IPS-20b (cell line): ENCODE results near the gene COL11A2.

Experiments used
- H3K27ac ChIP-seq: one replicate; pipeline ENCODE4 v1.5.1; 2013; ENCODE audit warnings: low read length
- H3K27me3 ChIP-seq: 2 replicates; pipeline ENCODE4 v1.6.1; 2013; ENCODE audit warnings: mild to moderate bottlenecking, low read length, inconsistent platforms; ENCODE audit not compliant: insufficient read depth
- H3K36me3 ChIP-seq: 2 replicates; pipeline ENCODE4 v1.6.1; 2013; ENCODE audit warnings: low read depth, mild to moderate bottlenecking, inconsistent platforms, low read length, moderate library complexity; ENCODE audit not compliant: insufficient read depth
- H3K4me1 ChIP-seq: 2 replicates; pipeline ENCODE4 v1.6.1; 2013; ENCODE audit warnings: mild to moderate bottlenecking, control low read depth, inconsistent platforms, low read length, moderate library complexity; ENCODE audit not compliant: insufficient read depth
- H3K4me3 ChIP-seq: 2 replicates; pipeline ENCODE4 v1.5.1; 2013; ENCODE audit warnings: mild to moderate bottlenecking, low read length, inconsistent platforms
- H3K9ac ChIP-seq: 2 replicates; pipeline ENCODE4 v1.6.1; 2013; ENCODE audit warnings: low read depth, mild to moderate bottlenecking, inconsistent platforms, low read length, moderate library complexity
- H3K9me3 ChIP-seq: 2 replicates; pipeline ENCODE4 v1.6.1; 2013; ENCODE audit warnings: mild to moderate bottlenecking, low read depth, low read length, inconsistent platforms; ENCODE audit not compliant: insufficient read depth

The COL11A2 gene

DNA sequence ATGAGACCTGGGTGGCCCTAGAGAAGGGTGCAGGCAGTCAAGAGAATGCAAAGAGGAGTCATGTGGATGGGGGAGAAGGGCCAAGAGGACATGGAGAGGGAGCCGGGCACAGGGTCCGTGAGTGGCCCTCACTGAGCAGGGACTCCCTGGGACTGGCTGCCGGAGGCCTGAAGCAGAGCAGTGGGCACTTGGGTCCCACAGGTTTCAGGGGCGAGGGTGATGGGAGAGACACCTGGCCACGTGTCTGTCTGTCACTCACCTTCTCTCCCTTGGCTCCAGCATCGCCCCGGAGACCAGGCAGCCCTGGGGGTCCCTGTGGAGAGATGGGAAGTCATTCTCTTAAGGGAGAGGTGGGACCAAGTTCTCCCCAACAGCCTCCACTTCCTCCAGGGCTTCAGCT, 25.5 kb downstream of the COL11A2 start:
- Histone ChIP-seq H3K9me3 (no peaks in the 10 kb centered on the region), H3K9ac (no peak overlapping the region), H3K4me1 (no peaks in the 10 kb centered on the region), H3K27ac (no peak overlapping the region), H3K36me3 (no peaks in the 10 kb centered on the region), H3K27me3 (peaks cover 10% of the 10 kb centered on the region), H3K4me3 (no peak overlapping the region)

DNA sequence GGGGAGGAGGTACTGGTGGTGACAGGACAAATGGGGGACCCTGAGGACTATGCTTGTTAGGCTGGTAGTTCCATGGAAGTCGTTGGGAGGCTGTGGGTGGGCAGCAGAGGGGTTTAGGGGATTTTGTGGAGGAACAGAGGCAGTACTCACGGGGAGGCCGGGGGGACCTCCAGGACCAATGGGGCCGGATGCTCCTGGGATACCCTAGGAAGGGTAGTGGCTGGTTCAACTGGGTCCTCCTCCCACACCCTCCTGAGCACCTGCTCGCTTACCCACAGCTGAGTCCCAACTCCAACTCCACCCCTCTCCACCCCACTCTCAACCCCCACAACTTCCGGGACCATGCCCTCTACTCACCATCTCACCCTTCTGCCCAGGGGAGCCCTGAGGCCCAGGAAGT, 25.9 kb downstream of the COL11A2 start:
- H3K9ac ChIP-seq, result no peak overlapping the region
- no peaks in the 10 kb centered on the region for H3K4me1 ChIP-seq
- no peak overlapping the region for H3K27ac ChIP-seq

DNA sequence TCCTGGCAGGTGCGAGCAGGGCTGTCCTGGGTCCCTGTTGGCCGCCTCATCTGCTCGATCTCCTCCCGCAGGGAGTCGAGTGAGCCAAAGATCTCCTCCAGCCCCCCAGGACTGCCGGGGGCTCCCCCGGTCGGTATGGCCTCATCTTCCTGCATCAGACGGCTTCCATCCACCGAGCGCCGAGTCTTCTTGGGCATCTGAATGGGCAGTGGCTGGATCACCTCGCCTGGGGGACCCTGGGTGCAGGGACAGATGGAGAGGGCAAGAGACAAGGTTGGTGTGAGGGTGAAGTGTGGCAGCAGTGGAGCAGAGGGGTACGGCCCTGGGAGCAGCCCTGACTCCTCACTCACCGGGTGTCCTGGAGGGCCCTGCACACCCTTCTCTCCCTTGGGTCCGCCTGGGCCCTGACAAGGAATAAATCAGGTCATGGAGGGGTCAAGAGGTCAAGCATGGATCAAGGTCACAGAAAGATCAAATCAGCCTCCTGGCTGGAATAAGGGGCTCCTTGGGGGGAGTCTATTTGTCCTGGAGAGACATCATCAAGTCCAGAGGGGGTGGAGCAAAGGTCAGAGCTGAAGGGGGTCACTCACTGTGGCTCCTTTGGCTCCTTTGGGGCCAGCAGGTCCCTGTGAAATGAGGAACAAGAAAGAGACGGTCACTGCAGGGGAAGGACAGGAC, 26.5 kb downstream of the COL11A2 start:
- Histone ChIP-seq H3K36me3 (no peaks in the 10 kb centered on the region), H3K9ac (no peak overlapping the region), H3K27ac (no peak overlapping the region), H3K9me3 (no peaks in the 10 kb centered on the region), H3K4me3 (no peak overlapping the region), H3K4me1 (no peaks in the 10 kb centered on the region), H3K27me3 (peaks cover 19% of the 10 kb centered on the region)

More for the DNA sequence above, 25.9 kb downstream of the COL11A2 start:
- no peaks in the 10 kb centered on the region for H3K36me3 ChIP-seq
- H3K9me3 ChIP-seq, result no peaks in the 10 kb centered on the region
- H3K4me3 ChIP-seq, result no peak overlapping the region
- H3K27me3 ChIP-seq, result peaks cover 13% of the 10 kb centered on the region

DNA sequence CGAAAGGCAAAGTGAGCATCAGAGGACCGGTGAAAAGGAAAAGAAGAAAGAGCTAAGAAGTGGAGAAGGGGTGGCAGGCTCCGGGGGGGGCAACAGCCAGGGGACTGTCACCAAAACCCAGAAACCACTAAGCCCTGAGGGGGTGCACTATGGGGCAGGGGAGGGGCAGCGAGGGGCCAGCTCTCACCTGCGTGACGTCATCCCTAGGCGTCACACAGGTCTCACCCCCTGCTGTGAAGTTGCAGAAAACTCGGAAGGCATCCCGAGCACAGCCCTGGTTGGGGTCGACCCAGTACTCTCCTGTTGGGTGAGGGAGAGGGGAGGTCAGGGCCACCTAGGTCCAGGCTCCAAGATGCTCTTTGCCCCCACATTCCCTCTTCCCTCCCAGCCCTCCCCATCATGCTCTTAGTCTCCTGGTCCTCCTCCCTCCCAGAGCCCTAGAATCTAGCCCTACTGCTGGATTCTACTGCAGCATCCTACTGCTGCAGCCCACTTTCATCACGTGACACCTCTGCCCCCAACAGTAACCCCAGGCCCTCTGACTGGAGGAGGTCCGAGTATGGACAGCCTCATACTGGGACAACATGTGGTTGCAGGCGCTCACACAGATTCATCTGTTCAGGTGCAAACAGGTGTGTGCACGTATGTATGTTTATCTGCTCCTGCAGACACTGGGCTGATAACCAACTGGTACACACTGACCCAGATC, 27.4 kb downstream of the COL11A2 start:
- Histone ChIP-seq H3K4me1 (no peaks in the 10 kb centered on the region), H3K27ac (no peak overlapping the region), H3K9ac (no peak overlapping the region), H3K36me3 (no peaks in the 10 kb centered on the region), H3K4me3 (no peak overlapping the region), H3K9me3 (no peaks in the 10 kb centered on the region), H3K27me3 (peaks cover 19% of the 10 kb centered on the region)

DNA sequence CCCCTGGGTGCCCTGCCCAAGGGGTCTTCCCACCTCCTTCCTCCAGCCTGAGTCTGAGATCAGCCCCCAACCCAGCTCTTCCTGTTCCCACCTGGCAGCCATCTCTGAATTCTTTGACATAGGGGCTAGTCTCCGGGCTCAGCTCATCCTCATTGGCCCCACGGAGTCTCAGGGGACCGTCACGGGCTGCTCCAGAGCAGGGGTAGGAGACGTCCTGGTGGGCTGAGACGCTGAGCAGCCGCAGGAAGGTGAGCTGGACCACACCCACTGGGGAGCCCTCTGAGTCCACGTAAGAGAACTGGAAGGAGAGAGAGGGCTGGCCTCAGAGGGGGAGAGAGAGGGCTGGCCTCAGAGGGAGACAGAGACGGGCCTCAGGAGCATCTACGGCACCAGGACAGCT, 28.1 kb downstream of the COL11A2 start:
- H3K4me1 ChIP-seq, result no peaks in the 10 kb centered on the region
- no peaks in the 10 kb centered on the region for H3K36me3 ChIP-seq
- peaks cover 19% of the 10 kb centered on the region for H3K27me3 ChIP-seq
- no peak overlapping the region for H3K9ac ChIP-seq
- no peaks in the 10 kb centered on the region for H3K9me3 ChIP-seq
- no peak overlapping the region for H3K4me3 ChIP-seq
- no peak overlapping the region for H3K27ac ChIP-seq

DNA sequence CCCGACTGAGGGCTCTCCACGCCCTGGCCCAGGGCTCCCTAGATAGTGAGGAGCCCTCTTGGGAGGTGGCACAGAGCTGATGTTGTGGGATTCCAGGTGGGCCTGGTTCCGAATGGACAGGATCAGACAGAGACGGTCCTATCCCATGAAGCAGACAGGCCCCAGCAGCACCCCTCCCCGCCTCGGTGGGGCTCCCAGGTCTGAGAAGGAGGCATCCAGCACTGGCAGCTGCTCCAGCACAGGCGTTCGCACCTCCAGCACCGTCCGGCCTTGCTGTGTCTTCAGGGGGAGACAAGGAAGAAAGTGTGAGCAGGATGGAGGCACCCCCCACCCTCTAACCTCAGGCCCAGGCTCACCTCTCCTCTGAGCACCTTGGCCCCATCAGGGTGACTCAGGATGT, 28.7 kb downstream of the COL11A2 start:
- Histone ChIP-seq H3K4me3 (no peak overlapping the region), H3K9me3 (no peaks in the 10 kb centered on the region), H3K4me1 (no peaks in the 10 kb centered on the region), H3K27me3 (peaks cover 19% of the 10 kb centered on the region), H3K9ac (no peak overlapping the region), H3K27ac (no peak overlapping the region), H3K36me3 (no peaks in the 10 kb centered on the region)

DNA sequence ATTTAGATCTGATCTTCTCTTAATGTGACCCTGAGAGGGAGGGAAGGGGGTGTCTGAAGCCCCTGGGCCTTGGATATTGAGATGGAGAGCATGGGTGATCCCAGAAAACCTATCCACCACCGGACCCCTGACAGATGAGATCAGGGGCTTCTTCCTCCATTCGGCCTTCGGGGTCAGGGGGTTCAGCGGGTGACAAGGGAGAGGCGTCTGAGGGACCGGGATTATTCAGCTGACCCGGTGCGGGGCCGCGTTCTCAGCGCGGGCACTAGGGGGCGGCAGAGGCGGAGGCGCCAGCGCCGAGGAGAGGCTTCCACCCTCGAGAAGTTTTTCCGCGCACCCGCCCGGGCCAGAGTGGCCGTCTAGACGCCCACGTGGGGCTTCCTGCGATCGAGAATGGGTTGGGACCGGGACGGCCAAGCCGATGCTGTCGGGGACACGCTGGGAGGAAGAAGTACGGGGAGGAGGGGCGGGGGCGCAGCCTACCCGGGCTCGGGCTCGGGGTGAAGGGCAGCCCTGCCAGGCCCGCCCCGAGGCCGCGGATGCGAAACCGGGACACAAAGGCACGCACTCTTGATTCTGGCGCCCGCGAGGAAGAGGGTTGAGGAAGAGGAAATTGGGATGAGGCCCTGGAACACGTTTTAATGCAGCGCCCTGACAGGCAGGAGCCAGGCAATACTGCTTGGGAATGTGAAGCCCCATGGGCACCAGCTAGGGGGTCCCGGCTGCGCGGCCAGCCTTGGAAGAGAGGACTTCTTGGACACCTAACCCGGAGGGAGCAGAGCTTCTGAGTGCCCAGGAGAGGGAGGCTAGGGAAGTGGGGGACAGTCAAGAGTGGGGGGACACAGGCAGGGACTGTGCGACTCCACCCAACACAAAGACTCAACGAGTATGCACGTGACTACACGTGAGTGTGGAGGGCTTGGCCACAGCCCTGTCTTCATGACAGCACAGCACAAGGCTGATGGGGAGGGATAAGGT, 30.6 kb downstream of the COL11A2 start:
- Histone ChIP-seq H3K4me1 (no peaks in the 10 kb centered on the region), H3K9me3 (no peaks in the 10 kb centered on the region), H3K27me3 (peaks cover 19% of the 10 kb centered on the region), H3K36me3 (no peaks in the 10 kb centered on the region), H3K4me3 (peak overlapping the region; percentile 71), H3K27ac (no peak overlapping the region), H3K9ac (peak overlapping the region; percentile 78; the same call in 1 of the 2 replicates)

DNA sequence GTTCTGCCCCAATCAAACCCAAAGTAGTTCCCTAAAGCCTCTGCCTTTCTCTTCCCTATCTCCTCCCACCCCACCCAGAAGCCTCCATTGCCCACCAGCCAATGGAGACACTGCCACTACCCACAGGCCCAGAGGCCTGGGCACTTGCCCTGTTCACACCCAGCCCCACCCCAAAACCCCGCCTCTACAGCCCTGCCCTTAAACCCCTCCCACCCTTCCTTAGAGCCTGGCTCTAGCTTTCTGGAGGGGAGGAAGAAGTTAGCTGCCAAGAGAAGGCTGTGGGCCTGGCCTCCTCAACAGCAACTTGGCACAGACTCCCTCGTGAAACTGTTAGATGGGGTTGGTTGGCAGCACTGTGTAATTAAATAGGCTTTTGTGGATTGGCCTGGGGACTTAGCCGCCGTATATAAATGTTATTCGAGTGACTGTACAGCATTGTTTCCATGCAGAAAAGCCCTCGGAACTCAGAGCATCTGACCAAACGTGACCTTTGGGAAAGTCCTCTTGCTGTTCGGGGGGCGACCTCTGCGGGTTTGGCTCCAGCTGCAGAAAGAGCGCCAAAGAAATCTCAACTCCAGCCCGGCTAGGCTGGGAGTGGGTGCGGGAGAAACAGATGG, 31.4 kb downstream of the COL11A2 start:
- no peaks in the 10 kb centered on the region for H3K36me3 ChIP-seq
- peak overlapping the region; percentile 71; the same call in 1 of the 2 replicates for H3K4me3 ChIP-seq
- H3K9ac ChIP-seq, result no peak overlapping the region
- no peak overlapping the region for H3K27ac ChIP-seq
- H3K4me1 ChIP-seq, result no peaks in the 10 kb centered on the region
- peaks cover 19% of the 10 kb centered on the region for H3K27me3 ChIP-seq
- no peaks in the 10 kb centered on the region for H3K9me3 ChIP-seq

DNA sequence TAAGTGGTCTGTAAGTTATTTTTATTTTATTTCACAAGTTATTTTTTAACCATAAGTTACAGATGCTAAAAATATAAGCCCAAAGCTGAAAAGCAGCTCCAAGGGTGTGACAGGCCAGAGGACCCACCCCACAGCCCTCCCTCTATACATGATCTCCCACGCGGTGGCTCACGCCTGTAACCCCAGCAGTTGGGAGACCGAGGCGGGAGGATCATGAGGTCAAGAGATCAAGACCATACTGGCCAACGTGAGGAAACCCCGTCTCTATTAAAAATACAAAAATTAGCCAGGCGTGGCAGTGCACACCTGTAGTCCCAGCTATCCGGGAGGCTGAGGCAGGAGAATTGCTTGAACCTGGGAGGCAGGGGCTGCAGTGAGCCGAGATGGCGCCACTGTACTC, 32.2 kb downstream of the COL11A2 start:
- Histone ChIP-seq H3K9ac (no peak overlapping the region), H3K4me3 (no peak overlapping the region), H3K4me1 (no peaks in the 10 kb centered on the region), H3K27ac (no peak overlapping the region), H3K9me3 (no peaks in the 10 kb centered on the region), H3K36me3 (no peaks in the 10 kb centered on the region), H3K27me3 (peaks cover 19% of the 10 kb centered on the region)

DNA sequence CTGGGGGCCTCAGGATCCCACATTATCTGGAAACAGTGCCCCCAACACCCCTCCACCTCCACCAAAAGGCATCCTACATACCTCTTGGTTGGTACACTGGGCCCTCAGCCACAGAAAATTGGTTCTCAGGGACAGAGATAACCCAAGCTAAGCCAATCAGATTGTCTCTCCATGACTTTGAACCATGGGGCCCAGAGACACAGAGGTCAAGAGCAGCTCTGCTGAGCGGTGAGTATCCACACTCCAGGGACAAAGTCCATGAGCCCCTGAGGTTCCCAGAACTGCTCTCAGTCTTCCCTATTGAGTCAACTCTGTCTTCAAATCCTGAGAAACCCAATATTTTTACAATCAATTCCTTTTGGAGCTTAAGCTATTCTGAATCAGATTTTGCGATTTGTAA, 35.3 kb downstream of the COL11A2 start:
- Histone ChIP-seq H3K27ac (no peak overlapping the region), H3K4me3 (no peak overlapping the region), H3K27me3 (peaks cover 11% of the 10 kb centered on the region), H3K36me3 (no peaks in the 10 kb centered on the region), H3K4me1 (no peaks in the 10 kb centered on the region), H3K9ac (no peak overlapping the region), H3K9me3 (no peaks in the 10 kb centered on the region; the same call in 1 of the 2 replicates)

DNA sequence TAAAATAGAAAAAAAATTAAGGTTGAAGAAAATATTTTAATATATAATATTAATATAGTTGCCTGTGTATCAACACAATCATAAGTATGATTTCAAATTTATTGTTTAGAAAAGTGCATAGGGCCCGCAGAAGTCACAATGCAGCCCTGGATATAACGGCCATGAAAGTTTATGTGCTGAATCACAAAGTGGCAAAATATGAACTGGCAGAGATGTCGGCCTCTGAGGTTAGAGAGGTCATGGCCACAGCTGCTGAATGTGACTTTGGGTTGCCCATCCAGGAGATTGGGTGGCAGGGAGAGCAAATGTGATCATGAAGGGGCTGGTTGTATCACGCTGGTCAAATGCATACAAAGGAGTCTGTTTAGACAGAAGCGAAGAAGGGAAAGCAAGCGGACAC, 35.7 kb downstream of the COL11A2 start:
- no peak overlapping the region for H3K4me3 ChIP-seq
- no peaks in the 10 kb centered on the region for H3K36me3 ChIP-seq
- no peaks in the 10 kb centered on the region for H3K4me1 ChIP-seq
- no peaks in the 10 kb centered on the region; the same call in none of the 2 replicates for H3K9me3 ChIP-seq
- H3K27me3 ChIP-seq, result peaks cover 7% of the 10 kb centered on the region
- no peak overlapping the region for H3K9ac ChIP-seq
- H3K27ac ChIP-seq, result no peak overlapping the region
